Naive thymus-derived CD4-positive, alpha-beta T cell (primary cell): ENCODE data around the gene SLAIN2. TPM values are rescaled to one million over a fixed set of nuclear protein-coding genes. Genes with fewer than 3 reads are reported as not detected.

ENCODE experiments used
- ATAC-seq: fragments of 150-1000 bp; cut with Tn5 transposase; 2 replicates; pipeline ENCODE4 v1.10.0; 2021; ENCODE audit warnings: mild to moderate bottlenecking, moderate library complexity
- CTCF ChIA-PET: fragments of 350-600 bp; sonication (Branson Sonifier 250); formaldehyde crosslinking; loops from one replicate; lab custom pipeline; 2021; ENCODE audit warnings: antibody characterized with exemption; lab: Charles Lee
- POLR2A ChIA-PET: fragments of 350-600 bp; sonication (Branson Sonifier 250); formaldehyde crosslinking; loops from one replicate; lab custom pipeline; 2021; ENCODE audit warnings: antibody characterized with exemption, inconsistent platforms; lab: Charles Lee
- DNase-seq, 9 donors: peaks; one replicate each; pipeline versions ENCODE4 v3.0.0 to v3.0.0-alpha.2; 2020 to 2022; ENCODE audit warnings: mixed read lengths in 1 of 9
- H3K27ac ChIP-seq: one replicate; pipeline ENCODE4 v1.7.0; 2013; ENCODE audit warnings: mild to moderate bottlenecking, low read depth, low read length, moderate library complexity
- H3K27me3 ChIP-seq, 2 donors: one replicate each; pipeline ENCODE4 v1.7.0; 2013; ENCODE audit warnings: low read length in 2 of 2, mild to moderate bottlenecking in 2 of 2, moderate library complexity in 2 of 2; ENCODE audit not compliant: control insufficient read depth in 2 of 2, insufficient read depth in 2 of 2
- H3K36me3 ChIP-seq, 3 experiments: 1 replicate in 2 of 3; 2 replicates in 1 of 3; pipeline ENCODE4 v1.7.0; 2013; ENCODE audit warnings: low read length in 3 of 3, mild to moderate bottlenecking in 3 of 3, moderate library complexity in 1 of 3; ENCODE audit not compliant: insufficient read depth in 3 of 3, control insufficient read depth in 2 of 3
- H3K4me1 ChIP-seq, 2 donors: one replicate each; pipeline ENCODE4 v1.7.0; 2013; ENCODE audit warnings: low read length in 2 of 2, mild to moderate bottlenecking in 2 of 2, moderate library complexity in 1 of 2; ENCODE audit not compliant: control insufficient read depth in 2 of 2, insufficient read depth in 2 of 2
- H3K4me3 ChIP-seq: 2 replicates; pipeline ENCODE4 v1.7.0; 2013; ENCODE audit warnings: mild to moderate bottlenecking, low read length
- H3K9me3 ChIP-seq, 3 experiments: 1 replicate in 2 of 3; 2 replicates in 1 of 3; pipeline ENCODE4 v1.7.0; 2013; ENCODE audit warnings: low read length in 3 of 3; ENCODE audit not compliant: control insufficient read depth in 2 of 3
- H3K27ac Mint-ChIP-seq, 9 donors: one replicate each; pipeline ENCODE4 v1.8.0; 2020 to 2022; ENCODE audit warnings: mixed read lengths in 9 of 9, mild to moderate bottlenecking in 8 of 9, moderate library complexity in 5 of 9, inconsistent platforms in 2 of 9
- H3K27me3 Mint-ChIP-seq, 5 donors: one replicate each; pipeline ENCODE4 v1.8.0; 2021 to 2022; ENCODE audit warnings: mixed read lengths in 5 of 5, mild to moderate bottlenecking in 1 of 5
- H3K36me3 Mint-ChIP-seq, 5 donors: one replicate each; pipeline ENCODE4 v1.8.0; 2020 to 2022; ENCODE audit warnings: mixed read lengths in 5 of 5, mild to moderate bottlenecking in 3 of 5, inconsistent platforms in 1 of 5
- H3K4me1 Mint-ChIP-seq, 7 donors: one replicate each; pipeline ENCODE4 v1.8.0; 2020 to 2022; ENCODE audit warnings: mixed read lengths in 7 of 7, mild to moderate bottlenecking in 3 of 7, inconsistent platforms in 1 of 7
- H3K4me3 Mint-ChIP-seq, 10 donors: one replicate each; pipeline ENCODE4 v1.8.0; 2020 to 2022; ENCODE audit warnings: mild to moderate bottlenecking in 10 of 10, mixed read lengths in 10 of 10, moderate library complexity in 6 of 10, inconsistent platforms in 2 of 10
- H3K9me3 Mint-ChIP-seq, 11 donors: one replicate each; pipeline ENCODE4 v1.8.0; 2020 to 2022; ENCODE audit warnings: mixed read lengths in 11 of 11, mild to moderate bottlenecking in 4 of 11, inconsistent platforms in 1 of 11, moderate library complexity in 1 of 11
- intact Hi-C, 2 donors: fragments of 100-400 bp; cut with micrococcal nuclease; formaldehyde crosslinking; loops; one replicate each; pipeline ENCODE4 v1.15.1; 2023
- polyA plus RNA-seq, 2 donors: library from polyadenylated mRNA; unstranded; fragments of 300-500 nt; fragmentation: Illumina TruSeq; gene quantifications; one replicate each; pipeline ENCODE4 v1.2.3, GENCODE V29; 2021
- total RNA-seq, 6 experiments: library from RNA in 5 of 6; stranded (reverse) in 5 of 6; gene quantifications; 1 replicate in 5 of 6; 2 replicates in 1 of 6; pipeline ENCODE4 v1.2.3 and lab custom pipeline; 2021 to 2026

SLAIN2 gene
- total and polyA plus RNA-seq, 7 experiments from 2014 or later = 17.8 to 87.5 (median 67.6) TPM

GRCh38 chr4:48315728-48316630 is 25.4 kb upstream of the SLAIN2 start:
- ATAC-seq = peak; percentile 61
- peak in 7 of 9 donors; percentile 13 to 53 (median 33) for DNase-seq
- Histone ChIP-seq H3K36me3 (no peaks in the 10 kb centered on the region), H3K4me3 (no peak overlapping the region), H3K4me1 (no peaks in the 10 kb centered on the region), H3K27ac (no peak overlapping the region), H3K27me3 (no peaks in the 10 kb centered on the region), H3K9me3 (no peaks in the 10 kb centered on the region)
- peak overlapping the region in 1 of 9 donors; percentile 46 for H3K27ac Mint-ChIP-seq
- intact Hi-C loops = loop anchor here (1.0 to 5.0 kb wide), 6 partner anchors 25 to 647 kb away; partner anchors contain the start of gene SLAIN2 (in 2 of the 2)
- ChIA-PET CTCF (interaction anchor here (1.1 kb wide), 1 partner anchor 321 kb away, joined by 3 read pairs; no protein-coding TSS in a partner anchor), POLR2A (no interaction called here)
- H3K9me3 Mint-ChIP-seq = no peaks in the 10 kb centered on the region
- peaks cover 0 to 6% (median 0%) of the 10 kb centered on the region in 5 donors for H3K27me3 Mint-ChIP-seq
- H3K4me1 Mint-ChIP-seq = peaks cover 0 to 5% (median 0%) of the 10 kb centered on the region in 7 donors
- H3K4me3 Mint-ChIP-seq = no peak overlapping the region
- H3K36me3 Mint-ChIP-seq = no peaks in the 10 kb centered on the region

- Histone ChIP-seq H3K9me3 (no peaks in the 10 kb centered on the region), H3K27me3 (no peaks in the 10 kb centered on the region), H3K36me3 (no peaks in the 10 kb centered on the region), H3K4me3 (no peak overlapping the region), H3K4me1 (no peaks in the 10 kb centered on the region), H3K27ac (no peak overlapping the region)
- DNase-seq (no peak), ATAC-seq (no peak)
- H3K36me3 Mint-ChIP-seq = no peaks in the 10 kb centered on the region
- peaks cover 0 to 5% (median 0%) of the 10 kb centered on the region in 5 donors for H3K27me3 Mint-ChIP-seq
- H3K27ac Mint-ChIP-seq = peak overlapping the region in 1 of 9 donors; percentile 3
- no peaks in the 10 kb centered on the region for H3K4me1 Mint-ChIP-seq
- intact Hi-C loops = no loop called here
- H3K9me3 Mint-ChIP-seq = peaks cover 0 to 1% (median 0%) of the 10 kb centered on the region in 11 donors
- ChIA-PET POLR2A (no interaction called here), CTCF (no interaction called here)
- H3K4me3 Mint-ChIP-seq = no peak overlapping the region
Observed at GRCh38 chr4:48321312-48321711, 20.0 kb upstream of the SLAIN2 start.

- Mint-ChIP-seq H3K27me3 (peaks cover 0 to 5% (median 0%) of the 10 kb centered on the region in 5 donors), H3K9me3 (peaks cover 0 to 1% (median 0%) of the 10 kb centered on the region in 11 donors), H3K36me3 (no peaks in the 10 kb centered on the region), H3K4me1 (peaks cover 0 to 1% (median 0%) of the 10 kb centered on the region in 7 donors), H3K27ac (no peak overlapping the region), H3K4me3 (no peak overlapping the region)
- POLR2A ChIA-PET = no interaction called here
- no peaks in the 10 kb centered on the region for H3K36me3 ChIP-seq
- no peak overlapping the region for H3K4me3 ChIP-seq
- CTCF ChIA-PET = no interaction called here
- no peak for ATAC-seq
- no peaks in the 10 kb centered on the region for H3K4me1 ChIP-seq
- no peak for DNase-seq
- intact Hi-C loops = no loop called here
- H3K27ac ChIP-seq = no peak overlapping the region
- H3K27me3 ChIP-seq = no peaks in the 10 kb centered on the region
- H3K9me3 ChIP-seq = no peaks in the 10 kb centered on the region
Observed at GRCh38 chr4:48322063-48322462, 19.3 kb upstream of the SLAIN2 start.

GRCh38 chr4:48324281-48324680 is 17.0 kb upstream of the SLAIN2 start:
- peaks cover 0 to 1% (median 0%) of the 10 kb centered on the region in 11 donors for H3K9me3 Mint-ChIP-seq
- Histone ChIP-seq H3K27me3 (no peaks in the 10 kb centered on the region), H3K4me1 (no peaks in the 10 kb centered on the region), H3K9me3 (no peaks in the 10 kb centered on the region), H3K4me3 (no peak overlapping the region), H3K36me3 (no peaks in the 10 kb centered on the region), H3K27ac (no peak overlapping the region)
- intact Hi-C loops = no loop called here
- peaks cover 0 to 5% (median 0%) of the 10 kb centered on the region in 5 donors for H3K27me3 Mint-ChIP-seq
- H3K27ac Mint-ChIP-seq = no peak overlapping the region
- ChIA-PET CTCF (no interaction called here), POLR2A (no interaction called here)
- H3K4me1 Mint-ChIP-seq = peaks cover 0 to 1% (median 0%) of the 10 kb centered on the region in 7 donors
- ATAC-seq (no peak), DNase-seq (no peak)
- H3K4me3 Mint-ChIP-seq = no peak overlapping the region
- no peaks in the 10 kb centered on the region for H3K36me3 Mint-ChIP-seq

GRCh38 chr4:48329193-48329592 is 12.1 kb upstream of the SLAIN2 start:
- no peaks in the 10 kb centered on the region for H3K27me3 ChIP-seq
- no peaks in the 10 kb centered on the region for H3K9me3 ChIP-seq
- ATAC-seq (no peak), DNase-seq (no peak)
- intact Hi-C loops = no loop called here
- Mint-ChIP-seq H3K9me3 (no peaks in the 10 kb centered on the region), H3K4me1 (peaks cover 0 to 2% (median 0%) of the 10 kb centered on the region in 7 donors), H3K4me3 (no peak overlapping the region), H3K27ac (no peak overlapping the region), H3K36me3 (no peaks in the 10 kb centered on the region), H3K27me3 (peaks cover 0 to 4% (median 0%) of the 10 kb centered on the region in 5 donors)
- no peaks in the 10 kb centered on the region for H3K36me3 ChIP-seq
- no peak overlapping the region for H3K4me3 ChIP-seq
- POLR2A ChIA-PET = no interaction called here
- no peaks in the 10 kb centered on the region for H3K4me1 ChIP-seq
- no peak overlapping the region for H3K27ac ChIP-seq
- CTCF ChIA-PET = no interaction called here

GRCh38 chr4:48329976-48330375 is 11.4 kb upstream of the SLAIN2 start:
- DNase-seq (no peak), ATAC-seq (no peak)
- Mint-ChIP-seq H3K4me1 (peaks cover 0 to 2% (median 0%) of the 10 kb centered on the region in 7 donors), H3K27ac (no peak overlapping the region), H3K9me3 (no peaks in the 10 kb centered on the region), H3K36me3 (no peaks in the 10 kb centered on the region), H3K27me3 (peaks cover 0 to 4% (median 0%) of the 10 kb centered on the region in 5 donors), H3K4me3 (no peak overlapping the region)
- no peak overlapping the region for H3K27ac ChIP-seq
- ChIA-PET POLR2A (no interaction called here), CTCF (no interaction called here)
- H3K4me3 ChIP-seq = no peak overlapping the region
- H3K36me3 ChIP-seq = no peaks in the 10 kb centered on the region
- no peaks in the 10 kb centered on the region for H3K4me1 ChIP-seq
- intact Hi-C loops = no loop called here
- H3K27me3 ChIP-seq = no peaks in the 10 kb centered on the region
- no peaks in the 10 kb centered on the region for H3K9me3 ChIP-seq
